Transverse colon (tissue), 4 donors: Measurements from ENCODE around the gene DCAF11. TPM values are rescaled to one million over a fixed set of nuclear protein-coding genes. Genes with fewer than 3 reads are reported as not detected.

ENCODE experiments used
- DNase-seq: peaks from one replicate; pipeline ENCODE4 v3.0.0-alpha.2; 2019
- H3K27ac ChIP-seq, 4 donors: fragments of 200-600 bp; sonication (generic); 2 replicates each; pipeline ENCODE4 v1.5.1; 2016 to 2018; ENCODE audit warnings: inconsistent platforms in 4 of 4
- H3K27me3 ChIP-seq: fragments of 200-600 bp; sonication (generic); 2 replicates; pipeline ENCODE4 v1.5.1; 2017; ENCODE audit warnings: inconsistent platforms
- H3K36me3 ChIP-seq, 4 donors: fragments of 200-600 bp; sonication (generic); 2 replicates each; pipeline ENCODE4 v1.5.1; 2017 to 2019; ENCODE audit warnings: inconsistent platforms in 4 of 4
- H3K4me1 ChIP-seq, 4 donors: fragments of 200-600 bp; sonication (generic); 2 replicates each; pipeline ENCODE4 v1.5.1; 2017 to 2020; ENCODE audit warnings: inconsistent platforms in 4 of 4
- H3K4me3 ChIP-seq, 4 donors: fragments of 200-600 bp; sonication (generic); 1 replicate in 1 of 4; 2 replicates in 3 of 4; pipeline versions ENCODE4 v1.5.1 to v1.6.1; 2017 to 2019; ENCODE audit warnings: inconsistent platforms in 4 of 4
- H3K9me3 ChIP-seq, 2 donors: fragments of 200-600 bp; sonication (generic); 2 replicates each; pipeline ENCODE4 v1.5.1; 2017 to 2019; ENCODE audit warnings: inconsistent platforms in 2 of 2
- EP300 ChIP-seq: sonication (generic); formaldehyde crosslinking; IDR thresholded peaks from one replicate; pipeline ENCODE4 v1.6.1; 2017; ENCODE audit warnings: antibody characterized with exemption, low read depth
- POLR2A ChIP-seq: fragments of 450-650 bp; IDR thresholded peaks from one replicate; pipeline ENCODE4 v1.6.1; 2016; ENCODE audit warnings: antibody characterized with exemption, mild to moderate bottlenecking, moderate library complexity
- POLR2AphosphoS5 ChIP-seq, 3 donors: sonication (generic); formaldehyde crosslinking; IDR thresholded peaks; one replicate each; pipeline ENCODE4 v1.6.1; 2016; ENCODE audit warnings: antibody characterized with exemption in 3 of 3
- WGBS, 2 donors: methylation state at CpG; one replicate each; pipeline ENCODE4 v1.1.5; 2018; ENCODE audit warnings: low coverage in 1 of 2; 5-methylcytosine and 5-hydroxymethylcytosine counted together
- in situ Hi-C, 4 donors: fragments of 200-750 bp; cut with MboI; loops; one replicate each; pipeline versions ENCODE4 v1.15.0 to v1.15.1; 2017; ENCODE audit warnings: low sequenced_read_pairs in 3 of 4, low pct_ligation_motif_present in 1 of 4, low pct_unique_long_range_greater_than_20kb in 1 of 4
- intact Hi-C: fragments of 100-400 bp; cut with DNase I; formaldehyde crosslinking; loops from one replicate; pipeline ENCODE4 v1.15.1; 2023; ENCODE audit warnings: low total_unique reads
- total RNA-seq, 4 donors: library from RNA; depleted of rRNA; stranded (reverse); fragments of >200 nt; gene quantifications; one replicate each; pipeline ENCODE4 v1.1.0, GENCODE V29; 2016
- TF ChIP-seq, protein P1 (sequence below), 5 experiments: fragments of 200-600 bp in 3 of 5; fragments of 450-650 bp in 2 of 5; sonication (generic) in 3 of 5; IDR thresholded peaks; 1 replicate in 2 of 5; 2 replicates in 3 of 5; pipeline ENCODE4 v1.5.1; 2016 to 2017; ENCODE audit warnings: antibody characterized with exemption in 5 of 5, inconsistent platforms in 3 of 5, mild to moderate bottlenecking in 2 of 5, moderate library complexity in 1 of 5

DCAF11 gene
- total RNA-seq, 4 donors from 2014 or later: 86.4 to 267 (median 198) TPM

DNA sequence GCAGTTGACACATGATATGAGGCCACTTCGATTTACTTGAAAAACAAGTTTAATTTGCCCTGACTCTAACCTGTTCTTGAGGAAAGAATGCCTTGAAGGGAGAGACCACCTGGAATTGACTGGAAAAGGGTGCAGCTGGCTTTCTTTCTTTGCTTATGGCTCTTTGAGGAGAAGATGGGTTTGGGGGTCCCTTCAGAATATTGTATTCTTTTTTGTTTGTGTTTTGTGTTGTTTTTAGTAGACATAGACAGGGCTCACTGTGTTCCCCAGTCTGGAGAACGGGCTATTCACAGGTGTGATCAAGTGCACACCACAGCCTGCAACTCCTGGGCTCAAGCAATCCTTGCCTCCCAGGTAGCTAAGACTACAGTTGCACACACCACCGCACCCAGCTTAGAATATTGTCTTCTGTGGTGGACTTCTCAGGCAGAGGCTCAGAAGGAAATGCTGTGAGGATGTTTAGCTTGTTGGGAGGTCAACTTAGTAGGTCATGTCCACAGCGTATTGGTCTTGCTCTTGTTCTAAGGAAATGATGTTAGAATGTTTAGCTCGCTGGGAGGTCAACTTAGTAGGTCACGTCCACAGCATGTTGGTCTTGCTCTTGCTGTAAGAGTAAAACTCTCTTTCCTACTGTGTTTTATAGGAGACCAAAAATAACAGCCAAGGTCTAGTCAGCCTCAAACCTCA lies 1.7 kb downstream of the DCAF11 start:
- no peak for DNase-seq
- Histone ChIP-seq H3K4me1 (peaks cover 11 to 18% (median 17%) of the 10 kb centered on the region in 4 donors), H3K9me3 (no peaks in the 10 kb centered on the region), H3K4me3 (peak overlapping the region in 3 of 4 donors; percentile 63 to 77 (median 74)), H3K27ac (peak overlapping the region in 2 of 4 donors; percentile 97 to 99), H3K36me3 (peaks cover 0 to 35% (median 16%) of the 10 kb centered on the region in 4 donors), H3K27me3 (no peaks in the 10 kb centered on the region)
- in situ Hi-C loops: no loop called here
- WGBS, 2 donors: 77% methylated on average over 4 to 6 of the region's 6 CpGs
- intact Hi-C loops: no loop called here
- TF ChIP-seq, protein P1, sequence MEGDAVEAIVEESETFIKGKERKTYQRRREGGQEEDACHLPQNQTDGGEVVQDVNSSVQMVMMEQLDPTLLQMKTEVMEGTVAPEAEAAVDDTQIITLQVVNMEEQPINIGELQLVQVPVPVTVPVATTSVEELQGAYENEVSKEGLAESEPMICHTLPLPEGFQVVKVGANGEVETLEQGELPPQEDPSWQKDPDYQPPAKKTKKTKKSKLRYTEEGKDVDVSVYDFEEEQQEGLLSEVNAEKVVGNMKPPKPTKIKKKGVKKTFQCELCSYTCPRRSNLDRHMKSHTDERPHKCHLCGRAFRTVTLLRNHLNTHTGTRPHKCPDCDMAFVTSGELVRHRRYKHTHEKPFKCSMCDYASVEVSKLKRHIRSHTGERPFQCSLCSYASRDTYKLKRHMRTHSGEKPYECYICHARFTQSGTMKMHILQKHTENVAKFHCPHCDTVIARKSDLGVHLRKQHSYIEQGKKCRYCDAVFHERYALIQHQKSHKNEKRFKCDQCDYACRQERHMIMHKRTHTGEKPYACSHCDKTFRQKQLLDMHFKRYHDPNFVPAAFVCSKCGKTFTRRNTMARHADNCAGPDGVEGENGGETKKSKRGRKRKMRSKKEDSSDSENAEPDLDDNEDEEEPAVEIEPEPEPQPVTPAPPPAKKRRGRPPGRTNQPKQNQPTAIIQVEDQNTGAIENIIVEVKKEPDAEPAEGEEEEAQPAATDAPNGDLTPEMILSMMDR (IDR thresholded peaks at IDR 0.05): no peak
- no peak for TF ChIP-seq EP300
- TF ChIP-seq POLR2A: no peak
- TF ChIP-seq POLR2AphosphoS5 (IDR thresholded peaks at IDR 0.05): no peak

DNA sequence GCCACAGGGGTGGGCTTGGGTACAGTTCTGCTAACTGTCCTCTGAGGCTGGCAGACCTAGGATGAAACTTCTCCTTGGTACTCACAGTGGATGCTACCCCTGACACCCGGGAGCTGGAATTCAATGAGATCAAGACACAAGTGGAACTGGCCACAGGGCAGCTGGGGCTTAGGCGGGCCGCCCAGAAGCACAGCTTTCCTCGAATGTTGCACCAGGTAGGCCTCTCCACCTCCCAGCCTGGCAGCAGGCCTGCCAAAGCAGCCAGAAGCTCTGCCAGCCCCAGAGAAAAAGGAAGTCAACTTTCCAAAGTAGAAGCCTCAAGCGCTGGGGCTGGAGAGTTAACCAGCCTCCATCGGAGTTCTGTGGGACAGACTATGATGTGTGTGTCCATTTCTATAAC lies 2.6 kb downstream of the DCAF11 start:
- TF ChIP-seq POLR2A (no peak), POLR2AphosphoS5 (IDR thresholded peaks at IDR 0.05) (no peak), EP300 (no peak)
- TF ChIP-seq, protein P1 (IDR thresholded peaks at IDR 0.05): no peak
- no peak overlapping the region for H3K4me3 ChIP-seq
- 98% methylated on average over 6 of the region's 6 CpGs; no CpG with 5 or more reads in 1 of the 2 donors for WGBS, 2 donors
- no peak overlapping the region for H3K27ac ChIP-seq
- no peaks in the 10 kb centered on the region for H3K9me3 ChIP-seq
- H3K4me1 ChIP-seq: peaks cover 11 to 18% (median 17%) of the 10 kb centered on the region in 4 donors
- DNase-seq: no peak
- intact Hi-C loops: no loop called here
- in situ Hi-C loops: no loop called here
- peaks cover 0 to 44% (median 21%) of the 10 kb centered on the region in 4 donors for H3K36me3 ChIP-seq
- no peaks in the 10 kb centered on the region for H3K27me3 ChIP-seq

DNA sequence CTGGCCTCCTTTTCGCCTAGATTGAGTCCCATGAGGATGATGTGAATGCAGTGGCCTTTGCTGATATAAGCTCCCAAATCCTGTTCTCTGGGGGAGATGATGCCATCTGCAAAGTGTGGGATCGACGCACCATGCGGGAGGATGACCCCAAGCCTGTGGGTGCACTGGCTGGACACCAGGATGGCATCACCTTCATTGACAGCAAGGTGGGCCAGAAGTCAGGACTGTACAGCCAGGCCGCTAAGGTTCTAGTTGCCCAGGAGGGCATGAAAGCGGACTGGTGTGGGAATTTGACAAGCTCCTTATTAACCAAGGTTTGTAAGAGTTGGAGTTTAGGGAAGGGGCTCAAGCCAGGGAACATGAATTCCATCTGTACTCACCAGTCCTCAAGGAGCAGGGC lies 5.1 kb downstream of the DCAF11 start:
- no peak for DNase-seq
- TF ChIP-seq POLR2AphosphoS5 (IDR thresholded peaks at IDR 0.05) (no peak), EP300 (no peak), POLR2A (no peak)
- TF ChIP-seq, protein P1 (IDR thresholded peaks at IDR 0.05): no peak
- in situ Hi-C loops: no loop called here
- Histone ChIP-seq H3K27me3 (no peaks in the 10 kb centered on the region), H3K27ac (no peak overlapping the region), H3K4me1 (peaks cover 11 to 13% (median 11%) of the 10 kb centered on the region in 4 donors), H3K36me3 (peaks cover 0 to 62% (median 26%) of the 10 kb centered on the region in 4 donors), H3K4me3 (no peak overlapping the region), H3K9me3 (no peaks in the 10 kb centered on the region)
- WGBS, 2 donors: 97% methylated on average over 6 of the region's 6 CpGs; no CpG with 5 or more reads in 1 of the 2 donors
- intact Hi-C loops: no loop called here

DNA sequence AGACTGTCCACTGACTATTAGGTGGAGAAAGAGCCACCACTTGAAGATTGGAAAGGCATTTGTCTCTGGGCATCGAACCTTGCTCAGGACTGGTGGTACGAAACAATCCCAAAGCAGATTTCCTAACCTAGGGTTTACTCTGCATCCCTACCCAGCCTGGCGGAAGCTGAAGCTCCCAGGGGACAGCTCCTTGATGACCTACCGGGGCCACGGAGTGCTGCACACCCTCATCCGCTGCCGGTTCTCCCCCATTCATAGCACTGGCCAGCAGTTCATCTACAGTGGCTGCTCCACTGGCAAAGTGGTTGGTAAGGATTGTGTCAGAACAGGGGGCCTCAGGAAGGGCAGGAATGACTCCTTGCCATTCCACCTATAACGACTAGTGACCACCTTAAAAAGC lies 6.6 kb downstream of the DCAF11 start:
- 96% methylated on average over 8 of the region's 8 CpGs; no CpG with 5 or more reads in 1 of the 2 donors for WGBS, 2 donors
- intact Hi-C loops: no loop called here
- no peaks in the 10 kb centered on the region for H3K9me3 ChIP-seq
- TF ChIP-seq, protein P1 (IDR thresholded peaks at IDR 0.05): no peak
- no peak for TF ChIP-seq EP300
- no peak for TF ChIP-seq POLR2A
- TF ChIP-seq POLR2AphosphoS5 (IDR thresholded peaks at IDR 0.05): no peak
- in situ Hi-C loops: no loop called here
- no peak overlapping the region for H3K4me3 ChIP-seq
- H3K27ac ChIP-seq: no peak overlapping the region
- H3K36me3 ChIP-seq: peaks cover 0 to 62% (median 26%) of the 10 kb centered on the region in 4 donors
- H3K4me1 ChIP-seq: peaks cover 3 to 5% (median 4%) of the 10 kb centered on the region in 4 donors
- no peaks in the 10 kb centered on the region for H3K27me3 ChIP-seq
- no peak for DNase-seq
